ENCODE data around the gene ZSCAN18. TPM values are rescaled to one million over a fixed set of nuclear protein-coding genes. Genes with fewer than 3 reads are reported as not detected.

ZSCAN18 gene
- total RNA-seq, 1 donor: 27.3 TPM

DNA sequence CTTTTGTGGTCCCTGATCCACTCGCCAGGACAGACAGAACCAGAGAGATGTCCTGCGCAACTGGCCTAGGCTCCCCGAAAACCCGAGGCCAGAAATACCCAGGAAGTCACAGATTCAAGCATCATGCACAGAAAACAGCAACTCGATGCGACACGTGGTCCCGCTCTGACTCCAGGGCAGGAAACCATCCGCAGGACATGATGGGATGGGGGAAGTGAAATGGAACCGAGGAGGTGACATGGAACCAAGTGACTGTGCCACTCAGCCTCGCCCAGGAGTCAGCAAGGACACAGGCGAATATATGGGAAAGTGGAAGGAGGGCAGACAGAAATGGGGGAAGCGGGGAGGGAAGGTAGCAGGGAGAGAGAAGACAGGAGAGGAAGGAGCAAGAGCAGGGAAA, 1.1 kb downstream of the ZSCAN18 start:
- no peak overlapping the region for H3K4me3 ChIP-seq (ENCODE audit: low read length)
- no peaks in the 10 kb centered on the region for H3K27me3 ChIP-seq (ENCODE audit: insufficient read depth, low read length)
- H3K4me1 ChIP-seq (ENCODE audit: insufficient read depth, low read length): peaks cover 10% of the 10 kb centered on the region
- H3K9me3 ChIP-seq (ENCODE audit: low read depth, low read length): peaks cover 7% of the 10 kb centered on the region

DNA sequence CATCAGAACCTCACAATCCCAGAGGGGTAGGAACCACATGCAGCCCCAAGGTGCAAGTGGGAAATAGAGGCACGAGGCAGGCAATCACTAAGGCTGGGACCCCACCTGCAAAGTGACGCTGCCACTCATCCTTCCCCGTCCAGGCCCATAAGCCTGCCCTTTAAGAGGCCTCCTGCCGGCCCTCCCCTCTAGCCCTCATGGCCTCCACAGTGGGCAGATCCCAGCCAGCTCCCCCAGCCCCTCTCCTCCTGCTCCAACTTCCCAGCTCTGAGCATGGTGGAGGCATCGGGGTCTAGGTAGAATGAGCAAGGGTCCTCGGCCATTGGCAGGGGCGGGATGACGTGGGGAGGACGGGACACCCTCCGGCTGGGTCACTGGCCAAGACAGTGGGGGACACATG, 2.7 kb downstream of the ZSCAN18 start:
- Histone ChIP-seq H3K4me1 (ENCODE audit: insufficient read depth, low read length) (peaks cover 10% of the 10 kb centered on the region), H3K9me3 (ENCODE audit: low read depth, low read length) (peaks cover 7% of the 10 kb centered on the region), H3K27me3 (ENCODE audit: insufficient read depth, low read length) (no peaks in the 10 kb centered on the region), H3K4me3 (ENCODE audit: low read length) (no peak overlapping the region)

DNA sequence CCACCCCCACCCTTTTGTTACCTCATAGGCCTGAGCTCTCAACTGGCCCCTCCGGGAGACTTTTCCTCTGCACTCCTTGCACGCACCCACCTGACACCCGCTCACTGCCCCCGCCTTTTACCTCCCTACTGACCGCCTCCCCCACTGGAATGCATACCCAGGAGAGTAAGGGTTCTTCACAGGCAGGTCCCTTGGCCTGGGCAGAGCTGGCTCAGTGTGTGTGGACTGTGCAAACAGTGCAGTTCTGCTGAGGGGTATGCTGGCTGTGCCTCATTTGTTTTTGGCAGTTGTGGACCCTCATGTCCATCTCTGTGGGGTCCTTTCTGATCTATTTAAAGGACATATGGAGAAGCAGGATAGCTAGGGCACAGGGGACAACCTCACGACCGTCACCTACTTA, 5.0 kb downstream of the ZSCAN18 start:
- Histone ChIP-seq H3K27me3 (ENCODE audit: insufficient read depth, low read length) (no peaks in the 10 kb centered on the region), H3K9me3 (ENCODE audit: low read depth, low read length) (no peaks in the 10 kb centered on the region), H3K4me1 (ENCODE audit: insufficient read depth, low read length) (peaks cover 4% of the 10 kb centered on the region), H3K4me3 (ENCODE audit: low read length) (no peak overlapping the region)

DNA sequence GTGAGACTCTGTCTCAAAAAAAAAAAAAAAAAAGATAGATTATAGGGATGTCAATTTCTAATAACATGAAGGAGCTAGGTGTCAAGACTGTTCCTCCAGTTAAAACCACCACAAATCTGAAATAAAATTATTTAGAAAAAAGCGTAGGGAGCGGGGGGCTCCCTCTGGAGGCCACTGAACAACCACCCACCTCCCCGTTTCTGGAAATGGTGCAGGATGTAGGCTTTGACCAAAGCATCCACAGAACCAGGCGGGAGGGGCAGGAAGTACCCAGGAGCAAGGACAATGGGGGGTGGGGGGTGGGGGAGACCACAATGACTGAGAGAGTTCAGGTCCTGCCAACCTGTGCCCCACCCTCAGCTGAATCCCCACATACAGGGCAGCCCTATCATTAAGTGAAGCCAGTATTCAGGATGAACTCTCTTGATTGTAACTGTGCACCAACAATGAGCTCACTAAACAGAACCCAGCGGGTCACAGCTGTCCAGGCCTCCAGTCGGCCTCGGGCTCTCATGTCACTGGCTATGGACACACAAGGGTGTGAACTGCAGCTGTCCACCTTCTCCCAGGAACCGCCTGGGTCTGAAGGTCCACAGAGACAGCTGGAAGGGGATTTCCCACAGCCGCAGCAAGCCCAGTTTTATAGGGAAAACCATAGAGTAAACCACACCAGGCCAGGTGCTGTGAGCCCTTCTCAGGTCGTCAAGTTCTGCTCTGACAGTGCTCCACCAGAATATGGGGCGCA, 6.6 kb downstream of the ZSCAN18 start:
- H3K4me3 ChIP-seq (ENCODE audit: low read length): no peak overlapping the region
- no peaks in the 10 kb centered on the region for H3K27me3 ChIP-seq (ENCODE audit: insufficient read depth, low read length)
- no peaks in the 10 kb centered on the region for H3K4me1 ChIP-seq (ENCODE audit: insufficient read depth, low read length)
- H3K9me3 ChIP-seq (ENCODE audit: low read depth, low read length): no peaks in the 10 kb centered on the region

DNA sequence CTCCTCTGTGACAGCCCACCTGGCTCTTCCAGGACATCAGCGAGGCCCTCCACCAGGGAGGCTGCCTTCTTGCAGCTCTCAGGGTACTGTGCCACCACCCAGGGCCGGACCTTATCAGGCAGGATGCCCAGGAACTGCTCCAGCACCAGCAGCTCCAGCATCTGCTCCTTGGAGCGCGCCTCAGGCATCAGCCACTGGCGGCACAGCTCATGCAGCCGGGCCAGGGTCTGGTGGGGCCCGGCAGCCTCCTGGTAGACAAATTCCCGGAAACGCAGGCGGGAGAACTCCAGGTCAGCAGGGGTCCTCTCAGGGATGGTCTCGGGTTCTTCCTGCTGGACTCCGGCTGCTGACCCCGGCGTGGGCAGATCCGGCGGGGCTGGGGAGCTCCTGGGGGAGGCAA, 8.2 kb downstream of the ZSCAN18 start:
- no peaks in the 10 kb centered on the region for H3K4me1 ChIP-seq (ENCODE audit: insufficient read depth, low read length)
- no peaks in the 10 kb centered on the region for H3K9me3 ChIP-seq (ENCODE audit: low read depth, low read length)
- H3K27me3 ChIP-seq (ENCODE audit: insufficient read depth, low read length): no peaks in the 10 kb centered on the region
- no peak overlapping the region for H3K4me3 ChIP-seq (ENCODE audit: low read length)

DNA sequence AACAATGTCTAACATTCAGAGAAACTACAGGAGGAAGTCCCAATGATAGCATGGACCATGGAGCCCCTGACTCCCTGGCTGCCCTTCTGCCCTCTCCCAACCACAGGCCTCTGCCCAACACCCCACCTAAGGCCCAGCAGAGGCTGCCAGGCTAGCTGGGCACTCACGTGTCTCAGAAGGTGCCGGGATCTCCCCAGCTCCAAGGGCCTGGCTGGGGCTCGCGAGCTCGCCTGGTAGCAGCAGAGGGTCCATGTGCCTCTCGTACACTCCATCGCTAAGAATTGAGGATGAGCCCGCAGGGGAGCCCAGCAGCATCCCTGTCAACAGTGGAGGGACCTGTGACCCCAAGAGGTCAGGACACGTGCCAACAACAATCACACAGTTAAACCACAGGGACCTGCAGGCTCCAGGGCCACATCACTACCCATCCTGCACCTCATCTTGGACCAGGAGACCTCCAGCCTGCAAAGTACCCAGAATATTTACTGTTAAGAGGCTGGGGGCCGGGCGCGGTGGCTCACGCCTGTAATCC, 9.4 kb downstream of the ZSCAN18 start:
- Histone ChIP-seq H3K27me3 (ENCODE audit: insufficient read depth, low read length) (no peaks in the 10 kb centered on the region), H3K9me3 (ENCODE audit: low read depth, low read length) (no peaks in the 10 kb centered on the region), H3K4me3 (ENCODE audit: low read length) (no peak overlapping the region), H3K4me1 (ENCODE audit: insufficient read depth, low read length) (no peaks in the 10 kb centered on the region)

DNA sequence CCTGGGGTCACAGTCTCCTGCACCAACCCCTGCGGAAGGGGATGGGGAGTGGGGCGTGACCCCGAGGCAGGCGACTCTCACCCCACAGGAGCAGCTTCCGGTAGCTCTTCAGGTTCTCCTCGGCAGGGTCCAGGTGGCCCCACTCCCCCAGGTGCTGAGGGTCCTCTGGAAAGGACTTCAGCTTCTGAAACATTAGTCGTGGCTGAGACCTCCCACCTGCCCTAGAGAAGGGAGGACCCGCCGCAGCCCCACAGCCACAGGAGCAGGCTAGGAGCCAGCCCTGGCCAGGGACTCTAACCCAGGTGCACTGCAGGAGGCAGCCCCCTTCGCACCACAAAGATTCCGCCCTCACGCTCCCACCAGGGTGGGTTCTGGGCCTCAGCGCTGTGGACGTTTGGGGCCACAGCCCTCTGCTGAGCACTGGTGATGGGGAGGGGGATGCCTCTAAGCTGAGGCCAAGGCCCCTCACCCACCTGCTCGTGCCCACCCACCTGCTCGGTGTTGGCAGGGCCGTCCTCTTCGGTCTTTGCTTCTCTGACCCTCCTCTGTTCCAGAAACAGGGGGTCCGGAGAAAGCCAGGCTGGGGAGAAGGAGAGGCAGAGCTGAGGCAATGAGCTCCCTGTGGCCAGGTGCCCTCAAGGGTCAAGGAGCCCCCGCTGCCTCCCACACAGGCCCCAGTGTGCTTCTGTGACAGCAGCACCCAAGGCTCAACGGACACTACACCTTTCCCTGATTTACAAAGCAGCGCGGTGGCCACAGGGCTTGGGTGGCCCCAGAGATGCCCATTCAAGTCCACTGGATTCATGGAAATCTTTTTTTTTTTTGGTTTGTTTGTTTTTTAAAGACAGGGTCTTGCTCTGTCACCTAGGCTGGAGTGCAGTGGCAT, 11.0 kb downstream of the ZSCAN18 start:
- Histone ChIP-seq H3K27me3 (ENCODE audit: insufficient read depth, low read length) (no peaks in the 10 kb centered on the region), H3K9me3 (ENCODE audit: low read depth, low read length) (no peaks in the 10 kb centered on the region), H3K4me3 (ENCODE audit: low read length) (no peak overlapping the region), H3K4me1 (ENCODE audit: insufficient read depth, low read length) (no peaks in the 10 kb centered on the region)

DNA sequence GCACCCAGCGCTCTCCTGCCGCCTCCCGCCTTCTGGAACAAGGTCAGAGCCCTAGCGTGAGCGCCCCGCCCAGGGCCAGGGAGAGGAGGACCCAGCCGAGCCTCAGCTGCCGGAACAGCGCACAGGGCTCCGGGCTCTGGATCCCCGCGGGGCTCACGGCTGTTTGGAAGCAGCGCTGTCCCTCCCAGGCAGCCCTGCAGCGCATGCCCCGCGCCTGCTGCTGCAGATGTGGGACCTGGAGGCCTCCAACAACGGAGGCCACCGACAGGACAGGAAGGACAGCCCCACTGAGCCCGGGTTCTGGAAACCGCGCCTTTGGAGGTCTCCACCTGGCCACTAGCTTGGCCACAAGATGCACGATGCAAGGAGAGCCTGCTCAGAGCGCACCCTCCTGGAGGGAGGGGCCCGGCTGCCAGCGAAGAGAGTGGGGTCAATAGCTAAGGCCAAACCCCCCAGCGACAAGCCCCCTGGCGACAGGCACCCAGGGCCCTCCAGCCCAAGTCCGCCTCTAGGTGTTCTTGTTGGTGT, 12.6 kb downstream of the ZSCAN18 start:
- Histone ChIP-seq H3K9me3 (ENCODE audit: low read depth, low read length) (no peaks in the 10 kb centered on the region), H3K4me3 (ENCODE audit: low read length) (no peak overlapping the region), H3K4me1 (ENCODE audit: insufficient read depth, low read length) (no peaks in the 10 kb centered on the region), H3K27me3 (ENCODE audit: insufficient read depth, low read length) (no peaks in the 10 kb centered on the region)

DNA sequence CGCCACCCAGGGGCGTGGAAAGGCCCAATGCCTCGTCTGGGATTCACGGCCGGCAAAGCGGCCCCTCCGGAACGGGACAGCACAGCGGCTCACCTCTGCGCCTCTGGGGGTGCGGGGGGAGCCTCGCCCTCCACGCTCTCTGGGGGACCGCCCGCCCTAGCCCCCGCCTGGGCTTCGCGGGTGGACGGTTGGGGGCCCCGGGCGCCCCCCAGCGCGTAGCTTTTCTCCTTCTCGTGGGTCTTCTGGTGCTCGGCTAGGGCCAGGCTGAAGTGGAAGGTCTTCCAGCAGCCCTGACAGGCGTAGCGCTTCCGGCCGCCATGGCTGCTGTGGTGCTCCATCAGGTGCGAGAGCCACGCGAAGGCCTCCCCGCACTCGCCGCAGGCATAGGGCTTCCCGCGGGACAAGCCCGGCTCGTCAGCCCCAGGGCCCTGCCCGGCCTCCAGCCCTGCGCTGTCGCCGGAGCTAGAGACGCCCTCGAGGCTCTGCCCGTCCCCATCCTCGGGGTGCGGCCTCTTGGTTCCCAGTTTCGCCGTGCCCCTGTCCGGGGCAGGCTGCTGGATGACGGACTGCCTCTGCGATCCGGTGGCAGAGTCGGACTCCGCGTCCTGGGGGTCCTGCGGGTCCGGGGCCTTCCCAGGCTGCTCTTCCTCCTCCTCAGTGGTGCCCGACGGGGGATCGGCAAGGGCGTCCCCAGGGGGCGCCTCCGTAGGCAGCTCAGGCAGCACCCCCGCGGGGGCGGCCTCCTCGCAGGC, 13.3 kb downstream of the ZSCAN18 start:
- no peaks in the 10 kb centered on the region for H3K27me3 ChIP-seq (ENCODE audit: insufficient read depth, low read length)
- no peaks in the 10 kb centered on the region for H3K4me1 ChIP-seq (ENCODE audit: insufficient read depth, low read length)
- no peak overlapping the region for H3K4me3 ChIP-seq (ENCODE audit: low read length)
- H3K9me3 ChIP-seq (ENCODE audit: low read depth, low read length): no peaks in the 10 kb centered on the region

DNA sequence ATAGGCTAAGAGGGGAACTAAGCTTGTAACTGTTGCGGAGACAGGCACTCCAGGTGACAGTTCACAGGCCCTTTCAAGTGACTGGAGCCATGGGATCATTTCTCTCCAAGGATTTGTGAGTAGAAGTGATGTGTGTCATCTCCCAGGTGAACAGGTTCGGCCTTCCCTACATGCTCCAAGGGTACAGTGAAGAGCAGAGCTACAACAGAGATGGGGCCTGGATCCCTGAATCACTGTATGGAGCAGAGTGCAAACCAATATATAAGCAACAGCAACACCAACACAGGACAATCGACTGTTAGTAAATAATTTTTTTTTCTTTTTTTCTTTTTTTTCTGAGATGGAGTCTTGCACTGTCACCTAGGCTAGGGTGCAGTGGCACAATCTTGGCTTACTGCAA, 15.0 kb downstream of the ZSCAN18 start:
- H3K4me3 ChIP-seq (ENCODE audit: low read length): no peak overlapping the region
- H3K27me3 ChIP-seq (ENCODE audit: insufficient read depth, low read length): no peaks in the 10 kb centered on the region
- no peaks in the 10 kb centered on the region for H3K9me3 ChIP-seq (ENCODE audit: low read depth, low read length)
- H3K4me1 ChIP-seq (ENCODE audit: insufficient read depth, low read length): no peaks in the 10 kb centered on the region

DNA sequence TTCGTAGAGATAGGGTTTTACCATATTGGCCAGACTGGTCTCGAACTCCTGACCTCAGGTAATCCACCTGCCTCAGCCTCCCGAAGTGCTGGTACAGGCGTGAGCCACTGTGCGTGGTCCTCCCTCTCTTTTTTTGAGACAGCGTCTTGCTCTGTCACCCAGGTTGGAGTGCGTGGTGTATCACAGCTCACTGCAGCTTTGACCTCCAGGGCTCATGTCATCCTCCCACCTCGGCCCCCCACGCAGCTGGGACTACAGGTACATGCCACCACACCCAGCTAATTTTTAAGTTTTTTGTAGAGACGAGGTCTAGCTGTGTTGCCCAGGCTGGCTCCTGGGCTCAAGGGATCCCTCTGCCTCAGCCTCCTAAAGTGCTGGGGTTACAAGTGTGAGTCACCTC, 18.2 kb downstream of the ZSCAN18 start:
- H3K9me3 ChIP-seq (ENCODE audit: low read depth, low read length): no peaks in the 10 kb centered on the region
- H3K27me3 ChIP-seq (ENCODE audit: insufficient read depth, low read length): no peaks in the 10 kb centered on the region
- H3K4me1 ChIP-seq (ENCODE audit: insufficient read depth, low read length): no peaks in the 10 kb centered on the region
- H3K4me3 ChIP-seq (ENCODE audit: low read length): no peak overlapping the region

DNA sequence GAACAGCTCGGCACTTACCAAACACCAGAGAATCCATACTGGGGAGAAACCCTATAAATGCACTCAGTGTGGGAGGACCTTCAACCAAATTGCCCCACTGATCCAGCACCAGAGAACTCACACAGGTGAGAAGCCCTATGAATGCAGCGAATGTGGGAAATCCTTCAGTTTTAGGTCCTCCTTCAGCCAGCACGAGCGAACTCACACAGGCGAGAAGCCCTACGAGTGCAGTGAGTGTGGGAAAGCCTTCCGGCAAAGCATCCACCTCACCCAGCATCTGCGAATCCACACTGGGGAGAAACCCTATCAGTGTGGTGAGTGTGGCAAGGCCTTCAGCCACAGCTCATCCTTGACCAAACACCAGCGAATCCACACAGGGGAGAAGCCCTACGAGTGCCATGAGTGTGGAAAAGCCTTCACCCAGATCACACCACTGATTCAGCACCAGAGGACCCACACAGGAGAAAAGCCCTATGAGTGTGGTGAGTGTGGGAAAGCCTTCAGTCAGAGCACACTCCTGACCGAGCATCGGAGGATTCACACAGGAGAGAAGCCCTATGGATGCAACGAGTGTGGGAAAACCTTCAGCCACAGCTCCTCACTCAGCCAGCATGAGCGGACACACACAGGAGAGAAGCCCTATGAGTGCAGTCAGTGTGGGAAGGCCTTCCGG, 30.7 kb downstream of the ZSCAN18 start:
- Histone ChIP-seq H3K4me1 (ENCODE audit: insufficient read depth, low read length) (no peaks in the 10 kb centered on the region), H3K9me3 (ENCODE audit: low read depth, low read length) (peaks cover 38% of the 10 kb centered on the region), H3K27me3 (ENCODE audit: insufficient read depth, low read length) (no peaks in the 10 kb centered on the region), H3K4me3 (ENCODE audit: low read length) (no peak overlapping the region)

DNA sequence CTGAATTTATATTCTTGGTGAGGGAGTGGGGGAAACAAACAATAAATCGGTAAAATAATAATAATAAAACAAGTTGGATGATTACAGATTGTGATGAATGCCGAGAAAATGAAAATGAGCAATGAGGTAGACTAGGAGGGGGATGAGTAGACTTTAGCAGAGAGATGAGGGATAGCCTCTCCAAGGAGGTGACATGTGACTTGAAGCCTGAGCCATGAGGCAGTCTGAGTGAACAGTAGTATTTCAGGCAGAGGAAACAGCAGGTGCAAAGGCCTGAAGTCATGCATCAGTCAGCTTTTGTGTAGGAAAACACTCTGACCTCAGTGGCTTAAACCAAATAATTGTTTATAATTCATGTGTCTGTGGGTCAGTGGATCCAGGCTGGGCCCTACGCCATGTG, 34.3 kb downstream of the ZSCAN18 start:
- Histone ChIP-seq H3K27me3 (ENCODE audit: insufficient read depth, low read length) (no peaks in the 10 kb centered on the region), H3K9me3 (ENCODE audit: low read depth, low read length) (peaks cover 31% of the 10 kb centered on the region), H3K4me3 (ENCODE audit: low read length) (no peak overlapping the region), H3K4me1 (ENCODE audit: insufficient read depth, low read length) (peaks cover 5% of the 10 kb centered on the region)

DNA sequence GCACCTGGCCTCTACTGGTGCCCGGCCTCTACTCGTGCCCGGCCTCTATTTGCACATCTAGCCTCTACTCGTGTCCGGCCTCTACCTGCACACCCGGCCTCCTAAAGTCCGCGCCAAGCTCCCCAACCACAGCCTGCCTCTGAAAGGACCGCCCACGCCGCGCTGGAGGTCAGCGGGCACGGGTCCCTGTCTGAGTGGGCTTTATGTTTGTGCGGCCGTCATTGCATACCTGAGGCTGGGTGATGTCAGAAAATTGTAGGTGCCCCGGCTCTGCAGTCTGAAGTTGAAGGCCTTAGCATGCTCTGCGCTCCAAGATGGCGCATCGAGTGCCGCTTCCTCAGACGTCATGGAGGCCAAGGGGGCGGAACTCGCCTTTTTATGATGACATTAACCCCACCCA, 37.8 kb downstream of the ZSCAN18 start:
- peaks cover 5% of the 10 kb centered on the region for H3K4me1 ChIP-seq (ENCODE audit: insufficient read depth, low read length)
- H3K4me3 ChIP-seq (ENCODE audit: low read length): no peak overlapping the region
- H3K27me3 ChIP-seq (ENCODE audit: insufficient read depth, low read length): no peaks in the 10 kb centered on the region
- no peaks in the 10 kb centered on the region for H3K9me3 ChIP-seq (ENCODE audit: low read depth, low read length)
